Stimulated activated CD4-positive, alpha-beta T cell treated with anti-CD3 and anti-CD28 coated beads, Interleukin-1b, Interleukin-23, amount 100 ng/mL, for 4 hours (primary cell): Measurements from ENCODE around the gene C20orf96.
"Not testable (repeated sequence)": the region's sequence is repeated elsewhere in the genome, so short reads cannot be mapped to it uniquely, and the experiment has no call there.

Experiments used
- DNase-seq, 2 donors: peaks; one replicate each; pipeline ENCODE4 v3.0.0-alpha.2; 2020; ENCODE audit warnings: low read depth in 2 of 2

The C20orf96 gene

DNA sequence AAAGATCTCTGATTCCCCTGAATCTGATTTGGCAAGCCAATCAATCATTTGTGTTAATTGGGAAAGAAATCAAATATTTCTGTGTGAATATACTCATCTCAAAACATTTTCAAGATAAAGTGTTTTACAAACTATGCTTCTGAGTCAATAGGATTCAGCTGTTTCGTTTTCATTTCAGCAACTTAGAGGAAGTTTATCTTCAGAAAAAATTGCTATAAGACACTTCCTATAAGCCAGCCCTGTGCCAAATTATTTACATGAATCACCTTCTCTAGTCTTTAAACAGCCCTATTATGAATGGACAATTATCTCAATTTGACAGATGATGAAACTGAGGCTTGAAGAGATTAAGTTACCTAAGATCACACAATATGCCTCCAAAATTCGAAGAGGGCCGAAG, 52.6 kb downstream of the C20orf96 start:
- DNase-seq = no peak

DNA sequence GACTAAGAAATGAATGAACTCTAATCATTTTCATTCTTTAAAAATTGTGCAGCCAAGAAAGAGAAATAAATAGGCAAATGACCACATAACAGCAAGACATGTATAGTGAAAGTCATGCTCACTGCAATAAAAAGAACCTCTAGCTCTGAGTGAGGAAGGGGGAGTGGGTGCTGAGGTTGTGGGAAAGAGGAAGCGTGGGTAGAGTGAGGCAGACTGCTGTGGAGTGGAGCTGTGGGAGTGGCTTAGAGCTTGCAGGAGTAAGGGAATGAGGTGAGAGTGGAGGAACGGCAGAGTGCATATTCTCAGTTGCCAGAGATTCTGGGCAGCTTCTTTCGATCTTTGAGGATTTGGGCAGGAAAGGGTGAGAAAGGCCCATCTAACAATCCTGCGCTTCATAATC, 53.1 kb downstream of the C20orf96 start:
- peak; percentile 8 to 11 for DNase-seq

DNA sequence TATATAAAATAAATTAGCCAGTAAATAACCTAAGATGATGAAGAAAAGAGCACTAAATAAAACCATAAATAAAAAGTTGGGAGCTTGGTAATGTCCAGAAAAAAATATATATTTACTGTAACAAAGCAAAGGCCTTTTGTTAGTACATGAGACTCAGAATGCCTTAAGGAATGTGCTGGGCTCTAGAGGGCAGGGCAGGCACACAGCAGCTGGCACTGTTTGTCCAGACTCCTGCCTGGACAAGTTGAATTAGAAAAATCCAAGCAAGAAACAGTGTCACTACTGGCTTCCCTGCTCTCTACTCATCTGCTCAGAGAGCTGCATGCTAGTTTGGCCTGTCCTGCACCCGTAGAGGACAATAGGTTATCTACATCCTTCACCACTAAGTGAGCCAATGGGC, 54.7 kb downstream of the C20orf96 start:
- no peak for DNase-seq

DNA sequence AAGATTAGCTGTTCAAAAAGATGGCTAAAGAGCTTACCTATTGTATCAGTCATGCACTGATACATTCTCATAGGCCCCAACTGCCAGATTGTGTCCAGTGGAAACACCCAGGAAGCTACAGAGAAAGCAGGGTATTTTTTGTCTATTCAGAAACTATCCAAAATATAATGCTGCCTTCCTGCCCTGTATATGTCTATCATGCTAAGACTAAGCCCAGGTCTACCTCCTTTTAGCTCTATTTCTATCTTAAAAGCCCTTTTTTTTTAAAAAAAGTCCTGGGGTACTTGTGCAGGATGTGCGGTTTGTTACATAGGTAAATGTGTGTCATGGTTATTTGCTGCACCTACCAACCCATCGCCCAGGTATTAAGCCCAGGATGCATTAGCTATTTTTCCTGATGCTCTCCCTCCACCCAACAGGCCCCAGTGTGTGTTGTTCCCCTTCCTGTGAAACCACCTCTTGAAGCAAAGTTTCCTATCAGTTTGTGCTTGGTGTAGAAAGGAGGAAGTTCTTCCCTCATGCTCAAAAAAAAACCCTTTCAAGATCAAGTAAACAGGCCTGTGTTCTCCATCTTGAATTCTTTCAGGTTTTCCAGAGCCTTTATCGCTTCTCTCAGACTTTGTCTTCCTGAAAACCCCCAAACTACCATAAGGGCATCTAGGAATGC, 63.0 kb downstream of the C20orf96 start:
- DNase-seq = no peak

DNA sequence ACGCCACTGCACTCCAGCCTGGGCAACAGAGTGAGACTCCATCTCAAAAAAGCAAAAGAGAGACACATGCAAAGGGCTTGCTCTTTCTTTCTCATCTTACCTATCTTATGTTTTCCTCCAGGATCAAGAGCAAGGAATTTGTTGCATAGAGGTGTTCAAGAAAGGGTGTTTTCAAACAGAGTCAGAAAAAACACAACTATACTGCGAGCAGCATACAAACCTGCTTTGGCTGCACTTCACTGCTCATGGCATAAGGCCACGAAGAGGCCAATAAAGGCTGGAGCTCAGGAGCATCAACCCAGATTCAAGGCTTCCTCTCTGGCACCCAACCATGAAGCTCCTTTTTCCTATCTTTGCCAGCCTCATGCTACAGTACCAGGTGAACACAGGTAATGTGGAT, 63.6 kb downstream of the C20orf96 start, which contains the start of gene DEFB129:
DEFB129 (plus strand) TSS at position 301 of the 400 bp plus-strand sequence; CDS start at position 332, 31 bp downstream.
- no peak for DNase-seq

DNA sequence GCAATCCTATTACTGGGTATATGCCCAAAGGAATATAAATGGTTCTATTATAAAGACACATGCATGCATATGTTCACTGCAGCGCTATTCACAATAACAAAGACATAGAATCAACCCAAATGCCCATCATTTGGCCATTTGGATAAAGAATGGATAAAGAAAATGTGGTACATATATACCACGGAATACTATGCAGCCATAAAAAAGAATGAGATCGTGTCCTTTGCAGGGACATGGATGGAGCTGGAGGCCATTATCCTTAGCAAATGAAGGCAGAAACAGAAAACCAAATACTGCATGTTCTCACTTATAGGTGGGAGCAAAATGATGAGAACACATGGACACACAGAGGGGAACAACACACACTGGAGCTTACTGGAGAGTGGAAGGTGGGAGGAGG, 64.7 kb downstream of the C20orf96 start:
- DNase-seq = not testable (repeated sequence)

DNA sequence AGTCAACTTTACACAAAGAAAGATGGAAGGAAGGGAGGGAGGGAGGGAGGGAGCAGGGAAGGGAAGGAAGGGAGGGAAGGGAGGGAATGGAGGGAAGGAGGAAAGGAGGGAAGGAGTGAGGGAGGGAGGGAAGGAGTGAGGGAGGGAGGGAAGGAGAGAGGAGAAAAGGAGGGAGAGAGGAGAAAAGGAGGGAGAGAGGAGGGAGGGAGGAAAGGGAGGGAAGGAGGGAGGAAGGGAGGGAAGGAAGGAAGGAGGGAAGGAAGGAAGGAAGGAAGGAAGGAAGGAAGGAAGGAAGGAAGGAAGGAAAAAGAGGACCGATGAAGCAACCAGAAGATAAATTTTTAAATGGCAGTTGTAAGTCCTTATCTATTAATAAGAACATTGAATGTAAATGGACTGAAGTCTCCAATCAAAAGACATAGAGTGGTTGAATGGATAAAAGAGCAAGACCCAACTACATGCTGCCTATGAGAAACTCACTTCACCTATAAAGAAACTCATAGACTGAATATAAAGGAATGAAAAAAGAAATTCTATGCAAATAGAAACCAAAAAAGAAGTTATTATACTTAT, 69.2 kb downstream of the C20orf96 start:
- DNase-seq = no peak
